Stimulated activated CD8-positive, alpha-beta memory T cell treated with anti-CD3 and anti-CD28 coated beads, Interleukin-7, amount 100 ng/mL, for 24 hours (primary cell): ENCODE data around the gene MACO1.

ENCODE experiments used
- DNase-seq: peaks from one replicate; pipeline ENCODE4 v3.0.0-alpha.2; 2020; ENCODE audit warnings: low read depth

The MACO1 gene

GRCh38 chr1:25543425-25544242 is 112.9 kb downstream of the MACO1 start, which contains the start of gene LDLRAP1:
Gene LDLRAP1, plus strand, starts transcription at chr1:25543606. Its CDS starts 93 bp downstream, at chr1:25543699.
- DNase-seq, result no peak

DNA sequence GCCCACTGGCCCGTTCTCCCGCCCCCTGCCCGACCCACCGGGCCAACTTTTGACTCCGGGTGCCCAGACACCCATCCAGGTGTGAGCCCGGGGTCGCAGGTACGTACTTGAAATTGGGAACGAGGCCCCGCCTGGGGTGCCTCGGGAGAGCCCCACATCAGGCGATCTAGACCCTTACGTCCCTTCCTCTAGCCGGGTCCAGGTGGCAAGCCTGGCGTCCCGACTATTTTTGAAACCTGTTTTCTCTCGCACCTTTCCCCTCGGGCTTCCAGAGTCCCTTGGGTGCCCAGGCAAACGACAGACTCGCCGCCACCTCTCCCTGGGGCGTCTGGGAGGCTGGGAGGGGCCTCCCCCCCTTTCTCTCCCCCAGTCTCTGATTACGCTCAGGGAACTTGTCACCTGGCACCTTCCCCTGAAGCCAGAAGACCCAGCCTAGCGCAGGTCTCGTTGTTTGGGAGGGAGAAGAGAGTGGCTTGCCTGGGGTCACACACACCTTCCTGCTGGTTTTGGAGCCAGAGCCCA is 113.6 kb downstream of the MACO1 start:
- DNase-seq, result no peak

DNA sequence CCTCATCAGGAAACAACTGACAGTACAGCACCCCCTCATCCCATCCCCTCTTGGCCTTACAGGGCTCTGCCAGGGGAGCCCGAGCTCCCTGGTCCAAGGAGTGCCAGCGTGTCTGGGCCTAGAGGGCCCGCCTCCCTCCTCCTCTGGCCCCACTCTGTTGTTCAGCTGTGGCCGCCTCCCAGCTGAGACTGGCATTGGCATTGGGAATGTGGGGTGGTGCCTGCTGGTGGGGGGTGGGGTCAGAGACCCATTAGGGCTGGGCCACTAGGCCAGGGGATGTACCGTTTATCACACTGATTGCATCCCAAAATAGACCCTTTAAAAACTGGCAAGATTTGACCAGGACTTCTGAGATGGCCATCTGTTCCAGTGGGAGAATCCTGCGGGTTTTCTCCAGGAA is 114.1 kb downstream of the MACO1 start:
- no peak for DNase-seq

GRCh38 chr1:25545767-25546166 is 115.1 kb downstream of the MACO1 start:
- no peak for DNase-seq

GRCh38 chr1:25546193-25546592 is 115.5 kb downstream of the MACO1 start:
- DNase-seq, result no peak

DNA sequence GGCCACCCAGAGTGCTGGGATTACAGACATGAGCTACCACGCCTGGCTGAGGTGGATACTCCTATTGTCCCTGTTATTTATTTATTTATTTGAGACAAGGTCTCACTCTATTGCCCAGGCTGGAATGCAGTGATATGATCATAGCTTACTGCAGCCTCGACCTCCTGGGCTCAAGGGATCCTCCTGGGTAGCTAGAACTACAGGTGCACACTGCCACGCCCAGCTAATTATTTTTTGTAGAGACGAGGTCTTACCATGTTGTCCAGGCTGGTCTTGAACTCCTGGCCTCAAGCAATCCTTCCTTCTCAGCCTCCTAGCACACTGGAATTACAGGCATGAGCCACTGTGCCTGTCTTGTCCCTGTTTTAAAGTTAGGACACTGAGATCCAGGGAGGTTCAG is 117.9 kb downstream of the MACO1 start:
- DNase-seq, result no peak

- DNase-seq, result peak; percentile 59
Measured at GRCh38 chr1:25549273-25550154, 118.8 kb downstream of the MACO1 start.
